RWPE1 (cell line): Measurements from ENCODE around the gene RAMACL.

ENCODE experiments used
- CTCF ChIA-PET: fragments of 350-600 bp; sonication (Branson Sonifier 250); formaldehyde crosslinking; extraction: SDS; loops from one replicate; lab custom pipeline; 2021; lab: Yijun Ruan, JAX
- POLR2A ChIA-PET: fragments of 400-600 bp; formaldehyde crosslinking; extraction: SDS; loops from one replicate; lab custom pipeline; 2020; ENCODE audit warnings: antibody characterized with exemption; ENCODE audit not compliant: low non-redundant PET; lab: Yijun Ruan, JAX
- DNase-seq: peaks from one replicate; pipeline ENCODE4 v3.0.0; 2012; ENCODE audit warnings: low spot score
- H3K27ac ChIP-seq: fragments of 450-650 bp; 2 replicates; pipeline ENCODE4 v1.5.1; 2017
- CTCF ChIP-seq: fragments of 450-650 bp; conservative IDR thresholded peaks from 2 replicates; pipeline ENCODE4 v1.5.1; 2017; ENCODE audit warnings: low read depth, mild to moderate bottlenecking

Gene RAMACL

GRCh38 chr6:166597711-166598440 lies 11.4 kb upstream of the RAMACL start:
- POLR2A ChIA-PET: no interaction called here
- TF ChIP-seq CTCF: no peak
- DNase-seq: no peak
- H3K27ac ChIP-seq: no peak overlapping the region
- CTCF ChIA-PET: interaction anchor here (0.6 kb wide), 2 partner anchors 47 to 385 kb away, joined by 3 to 5 read pairs; no protein-coding TSS in a partner anchor

GRCh38 chr6:166596776-166597507 lies 10.5 kb upstream of the RAMACL start:
- no peak overlapping the region for H3K27ac ChIP-seq
- no peak for TF ChIP-seq CTCF
- POLR2A ChIA-PET: interaction anchor here (0.6 kb wide), 1 partner anchor 1582 kb away, joined by 3 read pairs; no protein-coding TSS in a partner anchor
- CTCF ChIA-PET: interaction anchor here (0.5 to 0.6 kb wide), 3 partner anchors 30 to 387 kb away, joined by 3 read pairs; partner anchors contain the start of gene RPS6KA2
- DNase-seq: no peak

- ChIA-PET CTCF (no interaction called here), POLR2A (no interaction called here)
- peak overlapping the region; percentile 14; the same call in 1 of the 2 replicates for H3K27ac ChIP-seq
- TF ChIP-seq CTCF: no peak
- no peak for DNase-seq
Measured at GRCh38 chr6:166595949-166596348, 9.5 kb upstream of the RAMACL start.

- TF ChIP-seq CTCF: no peak
- peak overlapping the region; percentile 32; the same call in 1 of the 2 replicates for H3K27ac ChIP-seq
- POLR2A ChIA-PET: no interaction called here
- no peak for DNase-seq
- CTCF ChIA-PET: no interaction called here
Measured at GRCh38 chr6:166595061-166595780, 8.7 kb upstream of the RAMACL start.

- POLR2A ChIA-PET: no interaction called here
- DNase-seq: no peak
- H3K27ac ChIP-seq: no peak overlapping the region
- CTCF ChIA-PET: no interaction called here
- TF ChIP-seq CTCF: no peak
Measured at GRCh38 chr6:166592821-166593220, 6.3 kb upstream of the RAMACL start.

- ChIA-PET CTCF (no interaction called here), POLR2A (no interaction called here)
- no peak for TF ChIP-seq CTCF
- DNase-seq: no peak
- H3K27ac ChIP-seq: peak overlapping the region; percentile 12; the same call in 1 of the 2 replicates
Measured at GRCh38 chr6:166591961-166592520, 5.6 kb upstream of the RAMACL start.
